Glomerular endothelial cell (primary cell): ENCODE results near the gene MAPKBP1. TPM values are rescaled to one million over a fixed set of nuclear protein-coding genes. Genes with fewer than 3 reads are reported as not detected.
"Not testable (repeated sequence)": the region's sequence is repeated elsewhere in the genome, so short reads cannot be mapped to it uniquely, and the experiment has no call there.

Source experiments
- DNase-seq: peaks from one replicate; pipeline ENCODE4 v3.0.0-alpha.2; 2011; ENCODE audit warnings: low read depth, low spot score; ENCODE audit errors: extremely low read depth
- total RNA-seq: library from RNA; depleted of rRNA; stranded (reverse); fragments of >200 nt; gene quantifications from 2 replicates; pipeline ENCODE4 v1.2.3, GENCODE V29; 2015

The MAPKBP1 gene
- 21.4 and 27.4 TPM in 2 replicates for total RNA-seq

GRCh38 chr15:41774062-41774881 lies at the start of gene MAPKBP1:
MAPKBP1 (plus strand) TSS chr15:41774484; CDS start chr15:41775276, 792 bp downstream.
- peak; percentile 81 for DNase-seq

- DNase-seq, result no peak
Observed at GRCh38 chr15:41727143-41727542, 47.1 kb upstream of the MAPKBP1 start.

- not testable (repeated sequence) for DNase-seq
Observed at GRCh38 chr15:41728061-41728460, 46.2 kb upstream of the MAPKBP1 start.

GRCh38 chr15:41730543-41730942 lies 43.7 kb upstream of the MAPKBP1 start:
- no peak for DNase-seq

GRCh38 chr15:41732483-41732882 lies 41.8 kb upstream of the MAPKBP1 start:
- no peak for DNase-seq

GRCh38 chr15:41734079-41734478 lies 40.2 kb upstream of the MAPKBP1 start:
- DNase-seq, result no peak

- no peak for DNase-seq
Observed at GRCh38 chr15:41735046-41735445, 39.2 kb upstream of the MAPKBP1 start.

GRCh38 chr15:41735492-41735891 lies 38.8 kb upstream of the MAPKBP1 start:
- not testable (repeated sequence) for DNase-seq

- no peak for DNase-seq
Observed at GRCh38 chr15:41746802-41747201, 27.5 kb upstream of the MAPKBP1 start.

- DNase-seq, result no peak
Observed at GRCh38 chr15:41756198-41756597, 18.1 kb upstream of the MAPKBP1 start.

- DNase-seq, result no peak
Observed at GRCh38 chr15:41772720-41773331, 1.5 kb upstream of the MAPKBP1 start.

GRCh38 chr15:41773332-41773728 lies 954 bp upstream of the MAPKBP1 start:
- DNase-seq, result no peak

- DNase-seq, result no peak
Observed at GRCh38 chr15:41773729-41774061, 589 bp upstream of the MAPKBP1 start.

- no peak for DNase-seq
Observed at GRCh38 chr15:41774882-41775417, 666 bp downstream of the MAPKBP1 start.

- DNase-seq, result no peak
Observed at GRCh38 chr15:41775651-41776050, 1.4 kb downstream of the MAPKBP1 start.

- no peak for DNase-seq
Observed at GRCh38 chr15:41777421-41777973, 3.2 kb downstream of the MAPKBP1 start.

GRCh38 chr15:41778521-41778920 lies 4.2 kb downstream of the MAPKBP1 start:
- no peak for DNase-seq

- no peak for DNase-seq
Observed at GRCh38 chr15:41779662-41780157, 5.4 kb downstream of the MAPKBP1 start.

- DNase-seq, result no peak
Observed at GRCh38 chr15:41780266-41780665, 6.0 kb downstream of the MAPKBP1 start.

- DNase-seq, result no peak
Observed at GRCh38 chr15:41780727-41781126, 6.4 kb downstream of the MAPKBP1 start.
